ENCODE measurements around the gene ZFHX3.

The ZFHX3 gene

DNA sequence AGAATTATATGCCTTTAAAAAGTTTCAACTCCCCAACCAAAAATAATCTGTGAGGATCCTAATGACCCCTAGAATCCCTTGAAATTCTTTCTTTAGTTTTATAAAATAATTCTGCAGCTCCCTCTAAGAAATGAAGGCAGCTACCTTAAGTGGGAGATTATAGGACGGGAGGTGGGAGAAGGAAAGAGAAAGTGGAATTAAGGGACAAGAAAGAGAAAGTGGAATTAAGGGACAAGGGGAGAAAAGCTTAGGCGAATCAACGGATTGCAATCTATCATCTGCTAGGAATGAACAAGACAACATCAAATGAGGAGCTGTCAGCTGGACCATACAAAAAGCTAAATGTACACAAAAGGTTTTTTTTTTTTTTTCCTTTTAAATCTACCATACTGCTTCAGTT lies 262.0 kb downstream of the ZFHX3 start:
- no peak for DNase-seq

- no peak for DNase-seq
Observed at GRCh38 chr16:72785171-72785570, 262.8 kb downstream of the ZFHX3 start.

GRCh38 chr16:72783716-72784318 lies 264.1 kb downstream of the ZFHX3 start:
- DNase-seq = peak; percentile 22

DNA sequence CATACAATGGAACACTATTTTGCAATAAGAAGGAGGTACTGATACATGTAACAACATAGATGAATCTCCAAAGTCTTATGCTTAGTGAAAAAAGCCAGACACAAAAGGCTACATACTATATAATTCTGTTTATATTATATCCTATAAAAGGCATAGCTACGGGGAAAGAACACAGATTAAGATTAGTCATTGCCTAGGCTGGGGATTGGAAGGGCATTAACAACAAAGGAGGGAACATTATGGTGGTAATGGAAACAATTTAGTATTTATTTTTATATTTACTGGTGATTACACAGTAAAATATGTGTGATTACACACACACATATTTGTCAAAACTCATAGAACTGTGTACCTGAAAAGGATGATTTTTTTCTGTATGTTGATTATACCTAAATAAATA lies 278.1 kb downstream of the ZFHX3 start:
- no peak for DNase-seq

DNA sequence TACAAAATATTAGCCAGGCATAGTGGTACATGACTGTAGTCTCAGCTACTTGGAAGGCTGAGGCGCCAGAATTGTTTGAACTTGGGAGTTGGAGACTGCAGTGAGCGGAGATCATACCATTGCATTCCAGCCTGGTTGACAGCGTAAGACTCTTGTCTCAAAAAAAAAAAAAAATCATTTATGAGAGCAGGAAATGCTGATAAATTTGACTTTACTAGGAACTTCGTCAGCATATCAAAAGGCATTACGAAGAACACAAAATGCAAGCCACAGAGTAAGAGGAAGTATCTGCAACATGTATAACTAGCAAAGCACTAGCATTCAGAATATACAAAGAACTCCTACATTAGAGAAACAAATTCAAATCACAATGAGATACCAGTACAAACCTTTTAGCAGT lies 279.3 kb downstream of the ZFHX3 start:
- no peak for DNase-seq

DNA sequence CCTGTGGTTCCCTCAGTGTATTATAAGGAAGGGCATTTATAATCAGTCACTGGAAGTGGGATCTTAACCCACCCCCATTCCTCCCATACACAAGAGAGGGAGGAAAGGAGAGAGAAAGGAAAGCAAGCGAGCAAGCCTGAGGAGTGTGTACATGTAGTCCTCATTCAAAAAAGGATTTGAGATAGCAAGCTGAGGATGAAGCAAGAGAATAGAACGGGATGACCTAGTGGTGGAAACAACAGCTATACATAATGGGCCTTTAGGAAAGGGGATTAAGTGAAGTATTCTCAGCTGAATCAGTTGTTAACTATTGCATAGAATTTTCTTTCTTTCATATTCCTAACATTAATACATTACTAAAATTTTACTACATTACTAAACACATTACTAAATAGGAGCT lies 281.4 kb downstream of the ZFHX3 start:
- DNase-seq = no peak

- DNase-seq = no peak
Observed at GRCh38 chr16:72764015-72764654, 283.8 kb downstream of the ZFHX3 start.

DNA sequence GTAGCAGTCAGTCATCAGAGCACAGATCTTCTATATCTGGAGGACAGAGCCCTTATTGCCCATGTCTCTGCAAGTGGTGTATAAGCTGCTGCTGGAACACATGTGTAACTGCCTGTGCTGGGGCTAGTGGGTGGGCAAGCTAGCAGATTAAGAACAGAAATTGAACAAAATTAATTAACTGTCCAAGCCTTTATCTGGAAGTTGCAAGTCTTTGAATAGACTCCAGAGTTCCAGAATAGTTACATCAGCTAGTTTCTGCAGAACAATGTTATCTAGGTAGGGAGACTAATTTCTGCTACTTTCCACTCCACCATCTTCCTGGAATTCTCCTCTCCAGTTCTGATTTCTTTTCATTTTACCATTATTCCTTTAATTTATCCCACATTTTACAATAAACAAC lies 287.3 kb downstream of the ZFHX3 start:
- no peak for DNase-seq

DNA sequence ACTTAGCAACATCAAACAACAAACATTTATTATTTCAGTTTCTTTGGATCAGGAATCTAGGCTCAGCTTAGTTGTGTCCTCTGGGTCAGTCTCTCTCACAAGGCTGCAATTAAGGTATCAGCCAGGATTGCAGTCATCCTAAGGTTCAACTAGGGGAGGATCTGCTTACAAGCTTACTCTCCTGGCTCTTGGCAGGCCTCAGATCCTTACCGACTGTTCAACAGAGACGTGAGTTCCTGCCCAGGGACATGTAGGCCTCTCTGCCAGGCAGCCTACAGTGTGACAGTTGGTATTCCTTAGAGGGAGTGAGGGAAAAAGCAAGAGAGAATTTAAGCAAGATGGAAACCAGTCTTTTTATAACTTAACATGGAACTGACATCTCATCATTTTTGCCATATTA lies 294.0 kb downstream of the ZFHX3 start:
- no peak for DNase-seq

GRCh38 chr16:72752004-72752695 lies 295.8 kb downstream of the ZFHX3 start:
- no peak for DNase-seq

DNA sequence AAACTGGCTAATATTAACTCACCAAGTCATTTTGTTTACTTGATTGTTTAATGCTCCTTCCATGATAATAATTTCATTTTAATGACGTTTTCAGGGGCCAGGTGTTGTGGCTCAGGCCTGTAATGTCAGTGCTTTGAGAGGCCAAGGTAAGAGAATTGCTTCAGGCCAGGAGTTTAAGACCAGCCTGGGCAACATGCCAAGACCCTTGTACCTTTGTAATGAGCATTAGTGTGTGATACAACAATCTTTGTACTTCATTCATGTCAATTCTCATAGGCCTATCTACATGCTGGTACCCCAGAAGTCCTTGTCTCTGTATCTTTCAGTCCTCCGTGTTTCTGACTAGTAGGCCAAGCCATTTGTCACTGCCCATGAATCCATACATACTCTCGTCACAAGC lies 296.9 kb downstream of the ZFHX3 start:
- DNase-seq = peak; percentile 66

DNA sequence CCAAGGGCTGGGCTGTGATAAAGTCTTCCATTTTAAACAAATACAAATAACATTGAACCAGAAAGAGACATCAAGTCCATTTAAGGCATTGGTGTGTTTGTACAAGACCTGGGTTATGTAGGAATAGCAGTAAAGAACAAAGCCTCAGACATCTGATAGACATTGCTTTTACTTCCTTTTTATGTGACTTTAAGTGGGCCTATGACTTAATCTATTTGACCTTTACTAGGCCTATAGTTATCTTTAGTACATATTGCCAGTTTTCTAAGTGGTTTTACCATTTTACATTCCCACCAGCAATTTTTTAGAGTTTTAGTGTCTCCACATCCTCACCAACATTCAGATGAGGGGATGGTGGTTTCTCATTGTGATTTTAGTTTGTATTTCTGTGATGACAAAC lies 298.8 kb downstream of the ZFHX3 start:
- peak; percentile 12 for DNase-seq

DNA sequence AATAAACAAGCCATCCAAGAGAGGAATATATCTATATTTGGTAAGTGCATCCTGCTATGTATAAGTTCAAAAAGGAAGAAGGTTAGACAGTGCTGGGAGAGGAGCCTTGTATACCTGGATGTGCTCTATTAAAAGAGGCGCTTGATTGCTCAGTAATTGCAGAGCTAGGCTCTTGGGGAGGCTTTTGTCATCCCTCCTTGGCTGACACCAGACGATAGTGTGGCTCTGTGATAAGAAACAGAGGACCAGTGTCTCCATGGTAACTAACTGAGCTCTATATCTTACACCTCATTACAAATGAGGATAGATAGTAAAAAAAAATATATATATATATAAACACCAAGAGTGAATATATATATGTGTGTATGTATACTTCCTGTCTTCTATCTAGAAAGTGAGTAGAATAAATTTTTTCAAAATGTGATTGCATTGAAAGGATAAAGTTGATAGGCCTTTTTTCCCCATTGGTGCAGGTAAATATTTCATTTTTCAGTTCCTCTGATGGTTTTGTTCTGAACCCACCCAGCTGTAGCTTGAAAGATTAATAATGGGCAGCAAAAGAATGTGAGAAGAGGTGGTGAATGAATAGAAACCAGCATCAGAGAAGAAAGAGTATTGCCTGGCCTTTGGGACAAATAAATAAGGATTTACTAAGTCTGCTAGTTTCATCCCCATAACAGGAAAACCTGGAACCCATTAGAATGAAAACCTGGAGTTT lies 303.7 kb downstream of the ZFHX3 start:
- DNase-seq = no peak

DNA sequence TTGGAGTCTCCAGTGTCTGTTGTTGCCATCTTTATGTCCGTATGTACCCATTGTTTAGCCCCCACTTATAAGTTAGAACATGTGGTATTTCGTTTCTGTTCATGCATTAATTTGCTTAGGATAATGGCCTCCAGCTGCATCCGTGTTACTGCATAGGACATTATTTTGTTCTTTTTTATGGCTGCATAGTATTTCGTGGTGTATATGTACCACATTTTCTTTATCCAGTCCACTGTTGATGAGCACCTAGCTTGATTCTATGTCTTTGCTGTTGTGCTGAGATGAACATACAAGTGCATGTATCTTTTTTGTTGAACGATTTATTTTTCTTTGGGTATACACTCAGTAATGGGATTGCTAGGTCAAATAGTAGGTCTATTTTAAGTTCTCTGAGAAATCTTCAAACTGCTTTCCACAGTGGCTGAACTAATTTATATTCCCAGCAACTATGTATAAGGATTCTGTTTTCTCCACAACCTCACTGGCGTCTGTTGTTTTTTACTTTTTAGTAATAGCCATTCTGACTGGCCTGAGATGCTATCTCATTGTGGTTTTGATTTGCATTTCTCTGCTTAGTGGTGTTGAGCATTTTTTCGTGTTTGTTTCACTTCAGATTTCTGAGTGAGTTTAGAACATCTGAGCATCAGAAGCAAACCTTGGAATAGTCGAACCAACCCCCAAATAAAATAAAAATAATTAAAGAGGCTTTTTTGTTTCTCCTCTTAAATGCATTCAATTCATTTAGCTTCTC lies 304.7 kb downstream of the ZFHX3 start:
- DNase-seq = no peak

DNA sequence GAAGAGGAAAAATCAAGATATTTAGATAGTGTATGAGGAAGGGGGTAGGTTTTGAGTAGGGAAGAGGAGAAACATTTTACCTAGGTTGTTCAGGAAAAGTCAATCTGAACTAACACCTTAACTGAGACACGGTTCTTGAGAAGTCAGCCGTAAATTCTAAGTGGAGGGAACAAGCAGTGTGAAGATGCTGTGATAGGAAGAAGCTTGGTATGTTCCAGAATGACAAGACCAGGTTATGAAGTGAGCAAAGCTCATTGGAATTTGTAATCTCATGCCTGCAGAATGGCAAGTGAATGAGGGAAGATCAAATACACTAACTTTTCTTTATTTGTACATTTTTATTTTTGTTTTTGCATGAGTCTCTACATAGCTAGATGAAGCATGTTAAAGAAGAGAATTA lies 307.6 kb downstream of the ZFHX3 start:
- no peak for DNase-seq

GRCh38 chr16:72739577-72739976 lies 308.4 kb downstream of the ZFHX3 start:
- no peak for DNase-seq

DNA sequence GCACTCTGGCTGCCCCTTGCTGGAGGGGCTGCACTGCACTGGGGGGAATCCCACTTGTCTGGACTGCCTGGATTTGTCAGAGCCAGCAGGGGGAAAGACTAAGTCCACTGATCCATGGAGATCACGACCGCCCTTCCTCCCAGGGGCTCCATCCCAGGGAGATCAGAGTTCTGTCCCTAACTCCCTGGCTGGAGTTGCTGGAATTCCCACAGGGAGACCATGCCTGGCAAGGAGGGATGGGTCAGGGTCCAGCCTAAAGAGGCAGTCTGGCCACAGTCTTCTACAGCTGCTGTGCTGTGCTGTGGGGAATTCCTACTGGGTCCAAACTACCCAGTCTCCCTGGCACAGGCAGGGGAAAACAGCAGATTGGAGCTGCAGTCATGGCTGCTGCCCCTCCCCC lies 311.9 kb downstream of the ZFHX3 start:
- DNase-seq = no peak

Data from DMS153 (cell line).